IMR-90 (cell line): ENCODE results near the gene COL23A1. TPM values are rescaled to one million over a fixed set of nuclear protein-coding genes. Genes with fewer than 3 reads are reported as not detected.

Source experiments
- ATAC-seq: fragments of 200-7000 bp; cut with Tn5 transposase; 2 replicates; pipeline ENCODE4 v1.9.1; 2020; ENCODE audit warnings: low read depth, mild to moderate bottlenecking, moderate library complexity
- BruUV-seq: library from RNA; stranded (reverse); fragments of 400-500 nt; replicated peaks from 2 replicates; lab custom pipeline; 2021; lab: Mats Ljungman, UMichigan
- CTCF ChIA-PET: fragments of 300-600 bp; formaldehyde crosslinking; extraction: SDS; loops from one replicate; lab custom pipeline; 2021; ENCODE audit warnings: antibody characterized with exemption; lab: Yijun Ruan, JAX
- POLR2A ChIA-PET: fragments of 300-600 bp; sonication (Branson Sonifier 250); formaldehyde crosslinking; loops from one replicate; lab custom pipeline; 2022; ENCODE audit warnings: antibody characterized with exemption; ENCODE audit not compliant: unreplicated experiment; lab: Charles Lee
- DNase-seq: peaks from one replicate; pipeline ENCODE4 v3.0.0; 2013
- H2AFZ ChIP-seq: replicated peaks from 2 replicates; pipeline ENCODE3; 2013; ENCODE audit warnings: low read length, mild to moderate bottlenecking; ENCODE audit not compliant: poor library complexity
- H2AK5ac ChIP-seq: 2 replicates; pipeline ENCODE4 v1.6.1; 2013; ENCODE audit warnings: low read depth, low read length, inconsistent platforms
- H2AK9ac ChIP-seq: replicated peaks from 2 replicates; pipeline ENCODE3; 2013; ENCODE audit warnings: mild to moderate bottlenecking, low read depth, low read length, moderate library complexity; ENCODE audit not compliant: poor library complexity
- H2BK120ac ChIP-seq: 2 replicates; pipeline ENCODE4 v1.6.1; 2013; ENCODE audit warnings: low read depth, low read length, inconsistent platforms
- H2BK15ac ChIP-seq: 3 replicates; pipeline ENCODE4 v1.6.1; 2013; ENCODE audit warnings: low read depth, low read length, inconsistent platforms
- H2BK20ac ChIP-seq: 2 replicates; pipeline ENCODE4 v1.6.1; 2013; ENCODE audit warnings: low read depth, mild to moderate bottlenecking, inconsistent platforms, low read length, moderate library complexity
- H2BK5ac ChIP-seq: 2 replicates; pipeline ENCODE4 v1.6.1; 2013; ENCODE audit warnings: mild to moderate bottlenecking, low read depth, low read length, inconsistent platforms; ENCODE audit not compliant: poor library complexity, severe bottlenecking
- H3K14ac ChIP-seq: replicated peaks from 2 replicates; pipeline ENCODE4 v1.6.1; 2013; ENCODE audit warnings: low read depth, low read length, inconsistent platforms
- H3K18ac ChIP-seq: 2 replicates; pipeline ENCODE4 v1.6.1; 2013; ENCODE audit warnings: low read depth, low read length, control low read depth
- H3K23ac ChIP-seq: 2 replicates; pipeline ENCODE4 v1.6.1; 2013; ENCODE audit warnings: low read depth, low read length, inconsistent platforms
- H3K27ac ChIP-seq: 2 replicates; pipeline ENCODE4 v1.5.1; 2013; ENCODE audit warnings: mild to moderate bottlenecking, control low read depth, low read length; ENCODE audit not compliant: insufficient read depth
- H3K27me3 ChIP-seq: 2 replicates; pipeline ENCODE4 v1.6.1; 2013; ENCODE audit warnings: low read length; ENCODE audit not compliant: control insufficient read depth, insufficient read depth
- H3K36me3 ChIP-seq: 2 replicates; pipeline ENCODE4 v1.6.1; 2013; ENCODE audit warnings: low read length, mixed read lengths; ENCODE audit not compliant: control insufficient read depth, insufficient read depth
- H3K4ac ChIP-seq: 2 replicates; pipeline ENCODE4 v1.6.1; 2013; ENCODE audit warnings: low read depth, low read length, inconsistent platforms
- H3K4me1 ChIP-seq: 2 replicates; pipeline ENCODE4 v1.6.1; 2013; ENCODE audit warnings: low read length, mixed read lengths; ENCODE audit not compliant: control insufficient read depth, insufficient read depth
- H3K4me2 ChIP-seq: 2 replicates; pipeline ENCODE4 v1.6.1; 2013; ENCODE audit warnings: low read depth, mild to moderate bottlenecking, control low read depth, low read length, moderate library complexity
- H3K4me3 ChIP-seq: 2 replicates; pipeline ENCODE4 v1.5.1; 2013; ENCODE audit warnings: low read depth, mild to moderate bottlenecking, control low read depth, low read length, moderate library complexity; ENCODE audit not compliant: insufficient read depth
- H3K56ac ChIP-seq: 2 replicates; pipeline ENCODE4 v1.6.1; 2013; ENCODE audit warnings: low read length, inconsistent platforms; ENCODE audit not compliant: insufficient read depth; ENCODE audit errors: extremely low read depth
- H3K79me1 ChIP-seq, 2 experiments: 2 replicates each; pipeline ENCODE4 v1.6.1; 2013; ENCODE audit warnings: low read length in 2 of 2, inconsistent platforms in 1 of 2, low read depth in 1 of 2
- H3K9ac ChIP-seq: 2 replicates; pipeline ENCODE4 v1.6.1; 2013; ENCODE audit warnings: low read depth, low read length, control low read depth
- H3K9me1 ChIP-seq: 2 replicates; pipeline ENCODE4 v1.6.1; 2013; ENCODE audit warnings: low read length, inconsistent platforms; ENCODE audit not compliant: insufficient read depth
- H3K9me3 ChIP-seq: 2 replicates; pipeline ENCODE4 v1.6.1; 2013; ENCODE audit warnings: low read length; ENCODE audit not compliant: control insufficient read depth, insufficient read depth
- H4K20me1 ChIP-seq: 2 replicates; pipeline ENCODE4 v1.6.1; 2013; ENCODE audit warnings: low read length, inconsistent platforms; ENCODE audit not compliant: insufficient read depth
- H4K5ac ChIP-seq: 2 replicates; pipeline ENCODE4 v1.6.1; 2013; ENCODE audit warnings: mild to moderate bottlenecking, low read depth, low read length, control low read depth
- H4K8ac ChIP-seq, 2 experiments: 2 replicates each; pipeline ENCODE4 v1.6.1; 2013; ENCODE audit warnings: low read depth in 2 of 2, low read length in 2 of 2, control low read depth in 1 of 2, inconsistent platforms in 1 of 2
- H4K91ac ChIP-seq: 2 replicates; pipeline ENCODE4 v1.6.1; 2013; ENCODE audit warnings: low read depth, low read length, inconsistent platforms; ENCODE audit not compliant: insufficient read depth
- CHD1 ChIP-seq: IDR thresholded peaks from 2 replicates; pipeline ENCODE4 v1.6.1; 2012; ENCODE audit warnings: low read depth, low read length, improper control_type of control experiment
- FOS ChIP-seq: fragments of 150-350 bp; IDR thresholded peaks from 2 replicates; pipeline ENCODE4 v1.6.1; 2016; ENCODE audit warnings: low read depth, low read length
- MAZ ChIP-seq: IDR thresholded peaks from 2 replicates; pipeline ENCODE4 v1.6.1; 2012; ENCODE audit warnings: low read depth, mild to moderate bottlenecking, low read length, improper control_type of control experiment, moderate library complexity, borderline replicate concordance
- MXI1 ChIP-seq: IDR thresholded peaks from 2 replicates; pipeline ENCODE4 v1.6.1; 2012; ENCODE audit warnings: low read depth, mild to moderate bottlenecking, low read length, moderate library complexity, borderline replicate concordance
- NFE2L2 ChIP-seq: fragments of 150-350 bp; IDR thresholded peaks from 2 replicates; pipeline ENCODE4 v1.6.1; 2016; ENCODE audit warnings: low read depth, mild to moderate bottlenecking, low read length
- POLR2A ChIP-seq: IDR thresholded peaks from 2 replicates; pipeline ENCODE4 v1.6.1; 2012; ENCODE audit warnings: mild to moderate bottlenecking, low read depth, low read length
- RAD21 ChIP-seq: IDR thresholded peaks from 2 replicates; pipeline ENCODE4 v1.6.1; 2012; ENCODE audit warnings: low read length, improper control_type of control experiment
- RCOR1 ChIP-seq: IDR thresholded peaks from 2 replicates; pipeline ENCODE4 v1.6.1; 2012; ENCODE audit warnings: mild to moderate bottlenecking, low read length, improper control_type of control experiment; ENCODE audit not compliant: insufficient replicate concordance
- RFX5 ChIP-seq: IDR thresholded peaks from 2 replicates; pipeline ENCODE4 v1.8.0; 2012; ENCODE audit warnings: low read depth, mild to moderate bottlenecking, low read length, moderate library complexity
- SMC3 ChIP-seq: fragments of 150-350 bp; IDR thresholded peaks from 2 replicates; pipeline ENCODE4 v1.6.1; 2016; ENCODE audit warnings: low read depth, mild to moderate bottlenecking, antibody characterized with exemption, low read length, moderate library complexity
- WGBS, 2 experiments: methylation state at CpG; one replicate each; pipeline versions ENCODE4 v1.1.5 to v1.1.7; 2013; ENCODE audit warnings: missing lambda C conversion rate in 2 of 2; ENCODE audit not compliant: insufficient read length in 1 of 2; ENCODE audit errors: extremely low coverage in 2 of 2; 5-methylcytosine and 5-hydroxymethylcytosine counted together
- dilution Hi-C: fragments of 300-500 bp; cut with HindIII; formaldehyde crosslinking; loops from one replicate; pipeline ENCODE4 v1.14.3; 2018; ENCODE audit warnings: low sequenced_read_pairs; ENCODE audit not compliant: unreplicated experiment
- in situ Hi-C: fragments of 300-500 bp; cut with MboI; formaldehyde crosslinking; loops from 3 replicates; pipeline ENCODE4 v1.14.3; 2019; ENCODE audit warnings: low sequenced_read_pairs, inconsistent platforms, mixed read lengths
- intact Hi-C: fragments of 100-400 bp; cut with micrococcal nuclease; formaldehyde crosslinking; loops from 2 replicates; pipeline ENCODE4 v1.10.0; 2022
- polyA plus RNA-seq, 3 experiments: library from polyadenylated mRNA; depleted of rRNA; stranded (reverse); fragments of >200 nt; gene quantifications; 2 replicates each; pipeline ENCODE4 v1.2.3, GENCODE V29; 2012; ENCODE audit warnings: low replicate concordance in 1 of 3
- total RNA-seq: library from RNA; depleted of rRNA; stranded (reverse); fragments of >200 nt; gene quantifications from 2 replicates; pipeline ENCODE4 v1.2.3, GENCODE V29; 2012
- TF ChIP-seq, protein P1 (sequence below): conservative IDR thresholded peaks from 2 replicates; pipeline ENCODE4 v1.5.1; 2012; ENCODE audit warnings: mild to moderate bottlenecking, low read depth, low read length, improper control_type of control experiment

COL23A1 gene
- total and polyA plus RNA-seq, 2 of the 4 experiments (the other 2 are of a cell fraction): not detected

DNA sequence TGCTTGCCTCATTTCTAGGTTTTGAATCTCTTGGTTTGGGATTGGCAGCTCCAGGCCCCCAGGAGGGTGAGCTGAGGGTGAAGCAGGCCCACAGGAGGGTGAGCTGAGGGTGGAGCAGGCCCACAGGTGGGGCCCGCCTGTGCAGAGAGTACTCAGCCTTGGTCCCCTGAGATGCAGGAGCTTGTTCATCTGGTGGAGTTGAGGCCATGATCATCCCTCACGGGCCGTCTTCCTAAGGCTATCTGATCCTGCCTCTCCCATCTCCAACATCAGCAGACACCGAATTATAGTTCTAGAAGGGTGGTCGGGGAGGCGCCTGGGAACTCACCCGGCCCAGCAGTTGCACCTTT, 225.9 kb downstream of the COL23A1 start:
- Histone ChIP-seq H4K8ac (no peak overlapping the region), H3K4me3 (no peak overlapping the region), H3K79me1 (no peaks in the 10 kb centered on the region), H3K27me3 (no peaks in the 10 kb centered on the region), H3K23ac (no peak overlapping the region), H3K14ac (no peak overlapping the region), H2BK20ac (no peak overlapping the region), H3K4me2 (no peak overlapping the region), H3K27ac (no peak overlapping the region), H4K5ac (no peak overlapping the region), H3K4me1 (no peaks in the 10 kb centered on the region), H3K36me3 (no peaks in the 10 kb centered on the region), H4K20me1 (no peaks in the 10 kb centered on the region), H3K18ac (no peak overlapping the region), H2BK5ac (no peak overlapping the region), H3K9me3 (peaks cover 45% of the 10 kb centered on the region), H2BK120ac (no peak overlapping the region), H3K9me1 (no peaks in the 10 kb centered on the region), H2AK5ac (no peak overlapping the region), H3K56ac (no peak overlapping the region), H4K91ac (no peak overlapping the region), H2AK9ac (no peak overlapping the region), H3K9ac (no peak overlapping the region), H3K4ac (no peak overlapping the region), H2BK15ac (no peak overlapping the region), H2AFZ (no peak overlapping the region)
- intact Hi-C loops (no loop called here), dilution Hi-C loops (no loop called here), in situ Hi-C loops (no loop called here)
- CTCF ChIA-PET: interaction anchor here (0.6 kb wide), 1 partner anchor 94 kb away, joined by 3 read pairs; no protein-coding TSS in a partner anchor
- no peak for DNase-seq
- BruUV-seq: no TSS peak
- no peak for ATAC-seq
- POLR2A ChIA-PET: no interaction called here
- TF ChIP-seq RCOR1: no peak
- TF ChIP-seq MXI1: no peak
- TF ChIP-seq POLR2A: no peak
- no peak for TF ChIP-seq CHD1
- no peak for TF ChIP-seq RFX5
- TF ChIP-seq MAZ: no peak
- no peak for TF ChIP-seq RAD21
- no peak for TF ChIP-seq FOS
- TF ChIP-seq SMC3: no peak
- no peak for TF ChIP-seq NFE2L2
- TF ChIP-seq, protein P1, sequence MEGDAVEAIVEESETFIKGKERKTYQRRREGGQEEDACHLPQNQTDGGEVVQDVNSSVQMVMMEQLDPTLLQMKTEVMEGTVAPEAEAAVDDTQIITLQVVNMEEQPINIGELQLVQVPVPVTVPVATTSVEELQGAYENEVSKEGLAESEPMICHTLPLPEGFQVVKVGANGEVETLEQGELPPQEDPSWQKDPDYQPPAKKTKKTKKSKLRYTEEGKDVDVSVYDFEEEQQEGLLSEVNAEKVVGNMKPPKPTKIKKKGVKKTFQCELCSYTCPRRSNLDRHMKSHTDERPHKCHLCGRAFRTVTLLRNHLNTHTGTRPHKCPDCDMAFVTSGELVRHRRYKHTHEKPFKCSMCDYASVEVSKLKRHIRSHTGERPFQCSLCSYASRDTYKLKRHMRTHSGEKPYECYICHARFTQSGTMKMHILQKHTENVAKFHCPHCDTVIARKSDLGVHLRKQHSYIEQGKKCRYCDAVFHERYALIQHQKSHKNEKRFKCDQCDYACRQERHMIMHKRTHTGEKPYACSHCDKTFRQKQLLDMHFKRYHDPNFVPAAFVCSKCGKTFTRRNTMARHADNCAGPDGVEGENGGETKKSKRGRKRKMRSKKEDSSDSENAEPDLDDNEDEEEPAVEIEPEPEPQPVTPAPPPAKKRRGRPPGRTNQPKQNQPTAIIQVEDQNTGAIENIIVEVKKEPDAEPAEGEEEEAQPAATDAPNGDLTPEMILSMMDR: no peak
- WGBS, 2 experiments: no CpG with 5 or more reads among the region's 7 CpGs
